ENCODE data around the gene ZNF653. TPM values are rescaled to one million over a fixed set of nuclear protein-coding genes. Genes with fewer than 3 reads are reported as not detected.

The ZNF653 gene
- total and polyA plus RNA-seq, 9 of the 15 experiments (the other 6 are each of a cell fraction or from before 2014, with no cell fraction given) = 1.6 to 8.0 (median 4.2) TPM; not detected in 2

- TF ChIP-seq PRDM10 (IDR thresholded peaks at IDR 0.05; ENCODE audit: partially characterized antibody) (no peak), KDM2B (CRISPR knock-in tag; IDR thresholded peaks at IDR 0.05) (no peak), ZNF146 (CRISPR knock-in tag; IDR thresholded peaks at IDR 0.05; ENCODE audit: unreplicated experiment) (no peak), RBFOX2 (IDR thresholded peaks at IDR 0.05; ENCODE audit: low read depth, low read length) (peak; percentile 49), ZNF347 (CRISPR knock-in tag; IDR thresholded peaks at IDR 0.05; ENCODE audit: low read depth) (no peak), THAP12 (CRISPR knock-in tag; IDR thresholded peaks at IDR 0.05) (peak; percentile 54; the same call in 1 of the 2 replicates), TAF15 (IDR thresholded peaks at IDR 0.05; ENCODE audit: low read depth, low read length) (no peak), ZEB2 (IDR thresholded peaks at IDR 0.05) (no peak), ZNF766 (CRISPR knock-in tag; conservative IDR thresholded peaks at IDR 0.05) (no peak), HDAC8 (tag; IDR thresholded peaks at IDR 0.05) (no peak), DLX4 (CRISPR knock-in tag; IDR thresholded peaks at IDR 0.05) (no peak), CEBPB (tag; IDR thresholded peaks at IDR 0.05) (no peak), ZNF197 (CRISPR knock-in tag; IDR thresholded peaks at IDR 0.05; ENCODE audit: low read depth) (no peak), CBFB (CRISPR knock-in tag; IDR thresholded peaks at IDR 0.05) (no peak)
- TF ChIP-seq, protein P1, sequence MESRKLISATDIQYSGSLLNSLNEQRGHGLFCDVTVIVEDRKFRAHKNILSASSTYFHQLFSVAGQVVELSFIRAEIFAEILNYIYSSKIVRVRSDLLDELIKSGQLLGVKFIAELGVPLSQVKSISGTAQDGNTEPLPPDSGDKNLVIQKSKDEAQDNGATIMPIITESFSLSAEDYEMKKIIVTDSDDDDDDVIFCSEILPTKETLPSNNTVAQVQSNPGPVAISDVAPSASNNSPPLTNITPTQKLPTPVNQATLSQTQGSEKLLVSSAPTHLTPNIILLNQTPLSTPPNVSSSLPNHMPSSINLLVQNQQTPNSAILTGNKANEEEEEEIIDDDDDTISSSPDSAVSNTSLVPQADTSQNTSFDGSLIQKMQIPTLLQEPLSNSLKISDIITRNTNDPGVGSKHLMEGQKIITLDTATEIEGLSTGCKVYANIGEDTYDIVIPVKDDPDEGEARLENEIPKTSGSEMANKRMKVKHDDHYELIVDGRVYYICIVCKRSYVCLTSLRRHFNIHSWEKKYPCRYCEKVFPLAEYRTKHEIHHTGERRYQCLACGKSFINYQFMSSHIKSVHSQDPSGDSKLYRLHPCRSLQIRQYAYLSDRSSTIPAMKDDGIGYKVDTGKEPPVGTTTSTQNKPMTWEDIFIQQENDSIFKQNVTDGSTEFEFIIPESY (CRISPR knock-in tag; IDR thresholded peaks at IDR 0.05) = peak; percentile 79; the same call in 1 of the 2 replicates
- TF ChIP-seq, protein P2, sequence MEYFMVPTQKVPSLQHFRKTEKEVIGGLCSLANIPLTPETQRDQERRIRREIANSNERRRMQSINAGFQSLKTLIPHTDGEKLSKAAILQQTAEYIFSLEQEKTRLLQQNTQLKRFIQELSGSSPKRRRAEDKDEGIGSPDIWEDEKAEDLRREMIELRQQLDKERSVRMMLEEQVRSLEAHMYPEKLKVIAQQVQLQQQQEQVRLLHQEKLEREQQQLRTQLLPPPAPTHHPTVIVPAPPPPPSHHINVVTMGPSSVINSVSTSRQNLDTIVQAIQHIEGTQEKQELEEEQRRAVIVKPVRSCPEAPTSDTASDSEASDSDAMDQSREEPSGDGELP (CRISPR knock-in tag; IDR thresholded peaks at IDR 0.05; ENCODE audit: borderline replicate concordance) = peak; percentile 13; the same call in 1 of the 2 replicates
- TF ChIP-seq, protein P3, sequence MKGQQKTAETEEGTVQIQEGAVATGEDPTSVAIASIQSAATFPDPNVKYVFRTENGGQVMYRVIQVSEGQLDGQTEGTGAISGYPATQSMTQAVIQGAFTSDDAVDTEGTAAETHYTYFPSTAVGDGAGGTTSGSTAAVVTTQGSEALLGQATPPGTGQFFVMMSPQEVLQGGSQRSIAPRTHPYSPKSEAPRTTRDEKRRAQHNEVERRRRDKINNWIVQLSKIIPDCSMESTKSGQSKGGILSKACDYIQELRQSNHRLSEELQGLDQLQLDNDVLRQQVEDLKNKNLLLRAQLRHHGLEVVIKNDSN (CRISPR knock-in tag; IDR thresholded peaks at IDR 0.05) = no peak
Observed at GRCh38 chr19:11506101-11506555, 489 bp upstream of the ZNF653 start (continued).

All from K562 (cell line).